Measurements from ENCODE around the gene FSIP1.

FSIP1 gene

DNA sequence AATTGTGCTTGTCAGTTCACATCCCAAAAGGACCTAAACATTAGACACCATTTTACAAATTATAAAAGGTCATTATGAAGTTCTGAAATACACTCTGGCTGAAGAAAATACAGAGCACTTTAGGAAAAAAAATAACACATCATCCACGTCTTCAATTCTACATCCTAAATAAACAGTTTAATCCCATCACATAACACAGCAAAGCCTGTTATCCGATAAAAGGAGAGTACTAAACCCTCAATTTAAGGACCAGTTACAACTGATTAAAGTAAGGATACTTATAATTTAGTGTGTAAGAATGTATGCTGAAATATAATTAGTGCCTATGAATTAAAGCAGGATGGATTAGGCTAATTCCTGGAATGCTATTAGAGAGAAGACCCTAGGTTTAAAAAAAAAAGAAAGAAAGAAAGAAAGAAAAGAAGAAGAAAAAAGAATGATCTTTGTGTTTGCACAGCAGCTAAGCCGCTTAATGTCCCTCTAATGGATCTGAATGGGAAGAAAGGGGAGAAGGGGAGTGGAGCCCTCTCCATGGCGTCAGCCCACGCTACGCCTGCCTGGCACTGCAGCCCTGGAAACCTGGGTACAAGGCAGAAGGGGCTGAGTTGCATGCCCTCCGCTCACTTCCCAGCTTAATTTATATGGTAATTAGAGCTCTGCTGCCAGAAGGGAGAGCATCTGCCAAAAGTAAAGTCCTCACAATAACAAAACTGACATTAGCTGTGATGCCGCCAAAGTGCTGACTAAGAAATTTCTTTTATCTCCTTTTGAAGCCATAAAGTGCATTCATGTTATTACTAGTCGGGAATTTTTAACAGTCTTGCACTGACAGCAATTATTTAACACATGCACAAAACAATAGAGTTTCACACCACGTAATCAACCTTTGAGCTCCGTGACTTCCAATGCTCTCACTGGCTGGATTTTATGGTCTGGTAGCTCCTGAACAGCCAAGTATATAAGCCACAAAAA, 90.0 kb downstream of the FSIP1 start:
- no peaks in the 10 kb centered on the region for H3K79me2 ChIP-seq (ENCODE audit: control insufficient read depth, insufficient read depth, low read length, poor library complexity)
- H3K9ac ChIP-seq (ENCODE audit: low read length) = no peak overlapping the region
- H2AK5ac ChIP-seq (ENCODE audit: low read length) = no peak overlapping the region
- H3K23ac ChIP-seq (ENCODE audit: low read length) = no peak overlapping the region
- no peak overlapping the region for H3K4me3 ChIP-seq (ENCODE audit: low read depth, low read length)
- H3K27ac ChIP-seq (ENCODE audit: low read depth, low read length) = no peak overlapping the region
- H3K4me2 ChIP-seq (ENCODE audit: low read length) = no peak overlapping the region
- DNase-seq = no peak
- no peaks in the 10 kb centered on the region for H3K27me3 ChIP-seq (ENCODE audit: insufficient read depth, low read length)
- H3K4ac ChIP-seq (ENCODE audit: low read depth, low read length) = no peak overlapping the region
- H2BK120ac ChIP-seq (ENCODE audit: insufficient read depth, low read length, poor library complexity) = no peak overlapping the region
- no peak overlapping the region for H3K18ac ChIP-seq (ENCODE audit: low read length)
- H3K36me3 ChIP-seq (ENCODE audit: control insufficient read depth in 1 of 2, insufficient read depth in 2 of 2, low read length in 2 of 2) = no peaks in the 10 kb centered on the region
- H2BK12ac ChIP-seq (ENCODE audit: low read length) = no peak overlapping the region
- H2AFZ ChIP-seq (ENCODE audit: insufficient read depth, low read length, poor library complexity) = no peak overlapping the region
- H2BK5ac ChIP-seq (ENCODE audit: low read depth, low read length, poor library complexity) = no peak overlapping the region
- H4K91ac ChIP-seq (ENCODE audit: low read depth, low read length) = no peak overlapping the region
- no peak overlapping the region for H3K14ac ChIP-seq (ENCODE audit: low read length)
- H4K12ac ChIP-seq (ENCODE audit: low read depth, low read length) = no peak overlapping the region
- WGBS (ENCODE audit: extremely low coverage, insufficient coverage, insufficient read length) = no CpG with 5 or more reads among the region's 11 CpGs
- H3K9me3 ChIP-seq (ENCODE audit: insufficient read depth, low read depth, low read length) = no peaks in the 10 kb centered on the region
- H4K8ac ChIP-seq (ENCODE audit: low read depth, low read length) = no peak overlapping the region
- no peaks in the 10 kb centered on the region for H3K4me1 ChIP-seq (ENCODE audit: control insufficient read depth in 1 of 2, insufficient read depth in 2 of 2, low read length in 2 of 2)
- no peaks in the 10 kb centered on the region for H3K79me1 ChIP-seq (ENCODE audit: low read length)

DNA sequence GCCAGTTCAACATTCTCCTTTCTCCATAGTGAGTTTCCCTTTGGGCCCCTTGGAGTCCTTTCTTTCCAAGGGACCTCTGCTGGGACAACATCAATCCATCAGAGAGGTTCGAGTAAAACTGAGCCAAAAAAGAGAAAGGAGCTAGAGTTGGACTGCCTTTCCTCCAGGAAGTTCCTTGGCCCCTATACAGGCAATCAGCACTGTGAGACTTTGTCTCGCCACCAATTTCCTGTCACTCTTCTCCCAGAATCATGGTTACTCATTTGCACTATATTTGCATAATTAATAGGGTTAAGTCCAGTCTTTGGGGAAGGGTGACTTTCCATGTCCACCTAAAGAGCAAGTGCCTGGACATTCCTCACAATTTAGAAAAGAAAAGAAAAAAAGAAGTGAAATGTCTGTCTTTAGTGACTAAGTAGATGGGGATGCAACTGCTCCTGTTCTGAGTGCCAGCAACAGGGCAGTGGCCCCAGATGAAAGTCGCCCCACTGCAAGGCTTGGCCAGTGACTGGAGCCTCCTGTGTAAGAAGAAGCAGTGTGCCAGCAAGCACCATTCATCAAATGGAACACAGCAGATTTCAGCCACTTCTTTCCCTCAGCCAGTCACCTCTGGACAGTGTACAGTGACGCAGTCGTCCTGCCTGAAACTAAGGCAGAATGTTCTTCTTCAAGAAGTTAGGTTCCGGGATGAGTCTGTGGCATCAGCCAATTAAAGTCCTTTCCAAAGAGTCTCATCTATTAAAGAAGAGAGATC, 91.6 kb downstream of the FSIP1 start:
- Histone ChIP-seq H3K4me1 (ENCODE audit: control insufficient read depth in 1 of 2, insufficient read depth in 2 of 2, low read length in 2 of 2) (no peaks in the 10 kb centered on the region), H2BK5ac (ENCODE audit: low read depth, low read length, poor library complexity) (no peak overlapping the region), H2BK12ac (ENCODE audit: low read length) (no peak overlapping the region), H3K79me1 (ENCODE audit: low read length) (no peaks in the 10 kb centered on the region), H3K14ac (ENCODE audit: low read length) (no peak overlapping the region), H3K27ac (ENCODE audit: low read depth, low read length) (no peak overlapping the region), H3K4me3 (ENCODE audit: low read depth, low read length) (no peak overlapping the region), H2AK5ac (ENCODE audit: low read length) (no peak overlapping the region), H3K36me3 (ENCODE audit: control insufficient read depth in 1 of 2, insufficient read depth in 2 of 2, low read length in 2 of 2) (no peaks in the 10 kb centered on the region), H4K91ac (ENCODE audit: low read depth, low read length) (no peak overlapping the region), H3K9me3 (ENCODE audit: insufficient read depth, low read depth, low read length) (no peaks in the 10 kb centered on the region), H2AFZ (ENCODE audit: insufficient read depth, low read length, poor library complexity) (no peak overlapping the region), H3K4me2 (ENCODE audit: low read length) (no peak overlapping the region), H3K9ac (ENCODE audit: low read length) (no peak overlapping the region), H3K18ac (ENCODE audit: low read length) (peak overlapping the region; percentile 66), H4K8ac (ENCODE audit: low read depth, low read length) (no peak overlapping the region), H3K79me2 (ENCODE audit: control insufficient read depth, insufficient read depth, low read length, poor library complexity) (no peaks in the 10 kb centered on the region), H3K23ac (ENCODE audit: low read length) (no peak overlapping the region), H3K27me3 (ENCODE audit: insufficient read depth, low read length) (no peaks in the 10 kb centered on the region), H4K12ac (ENCODE audit: low read depth, low read length) (no peak overlapping the region), H3K4ac (ENCODE audit: low read depth, low read length) (no peak overlapping the region), H2BK120ac (ENCODE audit: insufficient read depth, low read length, poor library complexity) (no peak overlapping the region)
- DNase-seq = peak; percentile 26 to 45
- WGBS (ENCODE audit: extremely low coverage, insufficient coverage, insufficient read length) = no CpG with 5 or more reads among the region's 6 CpGs

DNA sequence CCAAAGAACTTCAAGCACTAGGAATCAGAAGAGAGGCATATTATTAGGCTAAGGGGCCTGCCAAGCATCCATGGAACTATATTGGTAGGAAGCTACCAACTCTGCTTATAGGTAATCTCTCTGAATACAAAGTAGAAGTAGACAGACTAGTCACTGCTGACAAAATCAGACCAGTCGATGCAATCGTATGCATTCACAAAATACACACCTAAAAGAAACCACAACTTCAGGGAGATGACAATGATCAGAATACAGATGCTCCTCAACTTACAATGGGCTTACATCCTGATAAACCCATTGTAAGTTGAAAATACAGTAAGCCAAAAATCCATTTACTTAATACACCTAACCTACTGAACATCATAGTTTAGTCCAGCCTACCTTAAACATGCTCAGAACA, 94.7 kb downstream of the FSIP1 start:
- no peak overlapping the region for H3K27ac ChIP-seq (ENCODE audit: low read depth, low read length)
- H2AFZ ChIP-seq (ENCODE audit: insufficient read depth, low read length, poor library complexity) = no peak overlapping the region
- no peak overlapping the region for H3K9ac ChIP-seq (ENCODE audit: low read length)
- no peak overlapping the region for H2BK12ac ChIP-seq (ENCODE audit: low read length)
- no peak overlapping the region for H4K91ac ChIP-seq (ENCODE audit: low read depth, low read length)
- H3K4me3 ChIP-seq (ENCODE audit: low read depth, low read length) = no peak overlapping the region
- no peak overlapping the region for H3K4me2 ChIP-seq (ENCODE audit: low read length)
- H3K14ac ChIP-seq (ENCODE audit: low read length) = no peak overlapping the region
- no peaks in the 10 kb centered on the region for H3K79me1 ChIP-seq (ENCODE audit: low read length)
- no peak overlapping the region for H2BK120ac ChIP-seq (ENCODE audit: insufficient read depth, low read length, poor library complexity)
- no peaks in the 10 kb centered on the region for H3K4me1 ChIP-seq (ENCODE audit: control insufficient read depth in 1 of 2, insufficient read depth in 2 of 2, low read length in 2 of 2)
- H3K23ac ChIP-seq (ENCODE audit: low read length) = no peak overlapping the region
- no CpG with 5 or more reads among the region's 2 CpGs for WGBS (ENCODE audit: extremely low coverage, insufficient coverage, insufficient read length)
- H3K27me3 ChIP-seq (ENCODE audit: insufficient read depth, low read length) = no peaks in the 10 kb centered on the region
- no peak overlapping the region for H2AK5ac ChIP-seq (ENCODE audit: low read length)
- H4K12ac ChIP-seq (ENCODE audit: low read depth, low read length) = no peak overlapping the region
- no peak overlapping the region for H4K8ac ChIP-seq (ENCODE audit: low read depth, low read length)
- H3K18ac ChIP-seq (ENCODE audit: low read length) = no peak overlapping the region
- H2BK5ac ChIP-seq (ENCODE audit: low read depth, low read length, poor library complexity) = no peak overlapping the region
- H3K36me3 ChIP-seq (ENCODE audit: control insufficient read depth in 1 of 2, insufficient read depth in 2 of 2, low read length in 2 of 2) = no peaks in the 10 kb centered on the region
- no peaks in the 10 kb centered on the region for H3K9me3 ChIP-seq (ENCODE audit: insufficient read depth, low read depth, low read length)
- H3K4ac ChIP-seq (ENCODE audit: low read depth, low read length) = no peak overlapping the region
- DNase-seq = no peak
- H3K79me2 ChIP-seq (ENCODE audit: control insufficient read depth, insufficient read depth, low read length, poor library complexity) = no peaks in the 10 kb centered on the region

DNA sequence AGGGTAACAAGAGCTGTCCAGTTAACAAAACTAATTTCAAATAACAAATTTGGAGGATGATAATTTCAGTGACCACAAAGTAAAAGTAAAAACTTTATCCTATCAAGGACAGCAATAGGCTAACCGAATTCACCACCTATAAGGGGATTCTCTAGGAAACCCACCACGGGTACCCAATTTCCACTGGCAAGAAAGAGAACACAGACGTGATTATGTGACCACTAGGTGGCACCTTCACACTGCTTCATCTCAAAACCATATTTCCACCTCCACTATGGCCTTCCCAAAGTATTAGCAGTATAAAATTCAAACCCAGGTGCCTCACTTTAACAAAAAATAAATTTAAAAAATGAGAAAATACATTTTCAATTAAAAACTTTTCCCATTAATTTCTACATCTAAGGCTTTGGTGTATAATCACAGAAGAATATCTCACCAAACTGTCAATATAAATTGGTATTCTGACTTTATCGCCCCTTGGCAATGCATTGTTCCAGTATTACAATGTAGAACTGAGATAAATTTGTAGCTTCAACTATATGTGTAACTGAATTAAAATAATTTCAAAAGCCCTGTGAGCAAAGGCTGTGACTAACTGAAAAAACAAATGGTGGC, 96.5 kb downstream of the FSIP1 start:
- Histone ChIP-seq H4K8ac (ENCODE audit: low read depth, low read length) (no peak overlapping the region), H3K4me1 (ENCODE audit: control insufficient read depth in 1 of 2, insufficient read depth in 2 of 2, low read length in 2 of 2) (peaks cover 0 to 2% of the 10 kb centered on the region in 2 experiments), H3K9me3 (ENCODE audit: insufficient read depth, low read depth, low read length) (no peaks in the 10 kb centered on the region), H3K27me3 (ENCODE audit: insufficient read depth, low read length) (no peaks in the 10 kb centered on the region), H3K23ac (ENCODE audit: low read length) (no peak overlapping the region), H3K14ac (ENCODE audit: low read length) (no peak overlapping the region), H2BK12ac (ENCODE audit: low read length) (no peak overlapping the region), H4K91ac (ENCODE audit: low read depth, low read length) (no peak overlapping the region), H3K79me1 (ENCODE audit: low read length) (no peaks in the 10 kb centered on the region), H4K12ac (ENCODE audit: low read depth, low read length) (no peak overlapping the region), H2BK5ac (ENCODE audit: low read depth, low read length, poor library complexity) (no peak overlapping the region), H3K9ac (ENCODE audit: low read length) (no peak overlapping the region), H2BK120ac (ENCODE audit: insufficient read depth, low read length, poor library complexity) (no peak overlapping the region), H3K27ac (ENCODE audit: low read depth, low read length) (no peak overlapping the region), H3K79me2 (ENCODE audit: control insufficient read depth, insufficient read depth, low read length, poor library complexity) (no peaks in the 10 kb centered on the region), H3K4me2 (ENCODE audit: low read length) (no peak overlapping the region), H3K4me3 (ENCODE audit: low read depth, low read length) (no peak overlapping the region), H3K36me3 (ENCODE audit: control insufficient read depth in 1 of 2, insufficient read depth in 2 of 2, low read length in 2 of 2) (no peaks in the 10 kb centered on the region), H2AK5ac (ENCODE audit: low read length) (no peak overlapping the region), H3K18ac (ENCODE audit: low read length) (no peak overlapping the region), H3K4ac (ENCODE audit: low read depth, low read length) (no peak overlapping the region), H2AFZ (ENCODE audit: insufficient read depth, low read length, poor library complexity) (no peak overlapping the region)
- DNase-seq = peak; percentile 2 to 69
- no CpG with 5 or more reads among the region's 4 CpGs for WGBS (ENCODE audit: extremely low coverage, insufficient coverage, insufficient read length)
